Stimulated activated naive CD8-positive, alpha-beta T cell treated with anti-CD3 and anti-CD28 coated beads, Interleukin-15, Interleukin-2, amounts not matched to agents 100 ng/mL and 50 ng/mL, for 24 hours (primary cell): ENCODE data around the gene RAB15.

Experiments used
- H3K27ac Mint-ChIP-seq: one replicate; pipeline ENCODE4 v1.8.0; 2021; ENCODE audit warnings: mild to moderate bottlenecking, mixed read lengths
- H3K27me3 Mint-ChIP-seq: one replicate; pipeline ENCODE4 v1.8.0; 2021; ENCODE audit warnings: mixed read lengths
- H3K36me3 Mint-ChIP-seq: one replicate; pipeline ENCODE4 v1.8.0; 2021; ENCODE audit warnings: low read depth, mixed read lengths
- H3K4me1 Mint-ChIP-seq: one replicate; pipeline ENCODE4 v1.8.0; 2021; ENCODE audit warnings: low read depth, mixed read lengths
- H3K4me3 Mint-ChIP-seq: one replicate; pipeline ENCODE4 v1.8.0; 2021; ENCODE audit warnings: mild to moderate bottlenecking, mixed read lengths
- H3K9me3 Mint-ChIP-seq: one replicate; pipeline ENCODE4 v1.8.0; 2021; ENCODE audit warnings: mixed read lengths

Gene RAB15

GRCh38 chr14:64940336-64940910, 31.7 kb downstream of the RAB15 start:
- no peaks in the 10 kb centered on the region for H3K27me3 Mint-ChIP-seq
- H3K4me3 Mint-ChIP-seq = no peak overlapping the region
- peaks cover 37% of the 10 kb centered on the region for H3K36me3 Mint-ChIP-seq
- peaks cover 43% of the 10 kb centered on the region for H3K4me1 Mint-ChIP-seq
- H3K9me3 Mint-ChIP-seq = no peaks in the 10 kb centered on the region
- no peak overlapping the region for H3K27ac Mint-ChIP-seq

DNA sequence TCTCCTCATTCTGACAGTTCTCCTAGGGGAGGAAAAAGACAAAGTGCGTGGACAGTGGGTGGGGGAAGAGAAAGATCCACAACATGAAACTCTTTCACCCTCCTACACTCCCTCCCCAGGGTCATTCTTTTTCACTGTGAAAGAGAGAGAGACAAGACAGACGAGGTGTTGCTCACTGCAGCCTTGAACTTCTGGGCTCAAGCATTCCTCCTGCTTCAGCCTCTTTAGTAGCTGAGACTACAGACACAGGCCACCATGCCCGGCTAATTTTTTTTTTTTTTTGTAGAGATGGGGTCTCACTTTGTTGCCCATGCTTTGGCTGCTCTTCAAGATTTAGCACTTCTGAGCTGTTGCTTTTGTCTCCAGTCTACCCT, 32.3 kb downstream of the RAB15 start:
- Mint-ChIP-seq H3K9me3 (no peaks in the 10 kb centered on the region), H3K4me3 (no peak overlapping the region), H3K27ac (no peak overlapping the region), H3K36me3 (peaks cover 42% of the 10 kb centered on the region), H3K27me3 (no peaks in the 10 kb centered on the region), H3K4me1 (peaks cover 45% of the 10 kb centered on the region)

DNA sequence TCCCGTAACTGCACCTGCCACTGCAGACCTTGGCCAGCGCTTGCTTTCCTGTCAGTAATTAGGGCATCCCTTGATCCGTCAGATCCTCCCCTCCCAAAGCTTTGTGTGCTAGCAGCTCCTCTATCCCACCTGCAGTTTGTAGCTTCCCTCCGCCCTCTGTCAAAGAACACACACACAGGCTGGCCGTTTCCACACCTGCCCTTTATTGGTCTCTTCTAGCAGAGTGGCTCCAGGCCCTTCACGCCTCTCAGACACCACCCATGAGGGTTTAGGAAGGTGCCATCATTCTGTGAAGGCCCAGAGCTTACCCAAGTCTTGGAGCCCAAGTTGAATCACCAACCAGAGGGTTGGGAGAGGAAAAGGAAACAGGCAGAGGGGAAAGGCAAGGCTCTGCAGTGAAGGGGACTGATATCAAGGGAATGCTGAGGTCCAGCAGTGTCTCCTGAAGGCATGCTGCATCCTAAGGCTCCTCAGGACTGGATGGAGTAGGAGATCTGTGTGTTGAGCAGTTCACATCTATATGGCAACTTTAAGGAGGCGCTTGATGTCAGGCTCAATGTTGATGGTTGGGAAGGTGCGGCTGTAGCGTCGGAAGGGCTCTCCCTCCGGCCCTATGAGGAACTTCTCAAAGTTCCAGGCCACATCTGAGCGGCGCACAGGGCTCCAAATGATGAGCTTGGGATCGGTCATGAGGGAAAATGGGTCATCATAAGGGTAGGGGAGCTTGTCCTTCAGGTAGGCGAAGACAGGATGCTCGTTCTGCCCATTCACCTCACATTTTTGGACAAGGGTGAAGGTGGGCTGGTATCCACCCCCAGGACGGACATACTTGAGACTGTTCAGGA, 32.9 kb downstream of the RAB15 start:
- H3K27ac Mint-ChIP-seq = peak overlapping the region; percentile 38
- H3K9me3 Mint-ChIP-seq = no peaks in the 10 kb centered on the region
- peaks cover 48% of the 10 kb centered on the region for H3K36me3 Mint-ChIP-seq
- H3K4me1 Mint-ChIP-seq = peaks cover 43% of the 10 kb centered on the region
- no peak overlapping the region for H3K4me3 Mint-ChIP-seq
- no peaks in the 10 kb centered on the region for H3K27me3 Mint-ChIP-seq

DNA sequence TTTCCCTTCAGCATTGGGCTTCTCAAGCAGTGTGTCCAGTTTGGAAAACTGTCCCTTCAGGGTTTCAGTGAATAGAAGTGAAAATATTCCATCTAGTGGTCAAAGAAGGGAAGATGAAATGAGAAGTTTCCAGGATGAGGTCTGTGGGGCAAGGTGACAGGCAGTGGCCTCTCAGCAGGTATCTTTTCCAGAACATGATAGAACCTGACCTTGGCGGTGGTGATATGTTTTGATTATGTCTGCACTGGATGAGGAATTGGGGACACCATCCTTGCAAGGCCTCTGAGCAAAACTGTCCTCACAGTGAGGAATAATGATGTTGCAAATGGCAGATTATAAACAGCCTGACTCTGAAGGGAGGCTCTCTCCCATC, 34.3 kb downstream of the RAB15 start:
- Mint-ChIP-seq H3K4me3 (no peak overlapping the region), H3K4me1 (peaks cover 32% of the 10 kb centered on the region), H3K36me3 (peaks cover 52% of the 10 kb centered on the region), H3K27ac (peak overlapping the region; percentile 34), H3K9me3 (no peaks in the 10 kb centered on the region), H3K27me3 (no peaks in the 10 kb centered on the region)

- H3K4me1 Mint-ChIP-seq = peaks cover 32% of the 10 kb centered on the region
- no peaks in the 10 kb centered on the region for H3K27me3 Mint-ChIP-seq
- no peaks in the 10 kb centered on the region for H3K9me3 Mint-ChIP-seq
- peak overlapping the region; percentile 57 for H3K27ac Mint-ChIP-seq
- H3K36me3 Mint-ChIP-seq = peaks cover 57% of the 10 kb centered on the region
- H3K4me3 Mint-ChIP-seq = no peak overlapping the region
Observed at GRCh38 chr14:64937171-64937820, 34.8 kb downstream of the RAB15 start.

GRCh38 chr14:64935508-64935907, 36.6 kb downstream of the RAB15 start:
- Mint-ChIP-seq H3K27ac (no peak overlapping the region), H3K36me3 (peaks cover 67% of the 10 kb centered on the region), H3K27me3 (no peaks in the 10 kb centered on the region), H3K9me3 (no peaks in the 10 kb centered on the region), H3K4me3 (no peak overlapping the region), H3K4me1 (peaks cover 35% of the 10 kb centered on the region)

DNA sequence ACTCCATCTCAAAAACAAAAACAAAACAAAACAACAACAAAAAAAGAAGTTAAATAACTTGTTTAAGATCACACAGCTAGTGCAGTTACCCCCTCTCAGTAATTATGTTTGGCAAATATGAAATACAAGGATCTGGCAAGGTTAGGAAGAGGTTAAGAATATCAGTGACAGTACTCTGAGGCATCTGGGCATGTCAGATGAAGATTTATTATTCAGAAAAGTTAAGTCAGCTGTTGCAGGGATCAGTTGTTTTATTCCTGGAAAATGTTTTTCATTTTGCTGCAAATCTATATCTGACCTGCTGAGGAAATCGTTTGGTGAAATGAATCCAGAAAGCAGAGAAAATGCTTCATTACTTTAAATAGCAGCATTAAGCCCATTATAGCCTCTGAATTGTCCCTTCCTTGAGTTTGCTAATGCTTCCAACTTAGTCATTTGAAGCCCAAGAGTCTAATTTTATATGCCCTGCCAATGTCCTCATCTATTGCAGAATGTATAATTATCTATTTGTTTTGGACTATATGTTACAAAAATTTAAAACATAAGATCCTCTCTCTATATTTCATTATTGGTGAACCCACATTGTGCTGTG, 37.7 kb downstream of the RAB15 start:
- peaks cover 72% of the 10 kb centered on the region for H3K36me3 Mint-ChIP-seq
- H3K9me3 Mint-ChIP-seq = no peaks in the 10 kb centered on the region
- H3K27me3 Mint-ChIP-seq = no peaks in the 10 kb centered on the region
- H3K4me1 Mint-ChIP-seq = peaks cover 34% of the 10 kb centered on the region
- H3K4me3 Mint-ChIP-seq = no peak overlapping the region
- H3K27ac Mint-ChIP-seq = peak overlapping the region; percentile 1

DNA sequence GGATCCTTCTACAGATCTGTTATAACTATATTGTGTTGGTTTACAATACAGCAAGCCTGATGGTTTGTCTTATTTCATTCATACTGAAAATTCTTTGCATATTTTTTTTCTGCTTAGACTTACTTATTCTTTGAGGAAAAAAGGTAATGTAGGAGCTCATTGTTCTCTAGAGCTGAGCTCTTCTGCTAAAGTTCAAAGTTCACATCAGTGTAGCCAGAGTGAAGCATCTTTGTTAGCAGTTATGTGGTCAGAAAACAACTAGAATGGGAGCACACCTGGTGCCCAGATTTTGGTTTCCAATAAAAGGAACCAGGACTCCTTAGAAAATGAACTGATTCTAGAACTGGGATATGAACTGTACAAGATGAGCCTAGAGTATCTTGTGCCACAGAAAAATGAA, 39.9 kb downstream of the RAB15 start:
- Mint-ChIP-seq H3K4me3 (no peak overlapping the region), H3K36me3 (peaks cover 58% of the 10 kb centered on the region), H3K27me3 (no peaks in the 10 kb centered on the region), H3K27ac (no peak overlapping the region), H3K4me1 (peaks cover 19% of the 10 kb centered on the region), H3K9me3 (no peaks in the 10 kb centered on the region)

- Mint-ChIP-seq H3K36me3 (peaks cover 51% of the 10 kb centered on the region), H3K4me1 (peaks cover 12% of the 10 kb centered on the region), H3K9me3 (no peaks in the 10 kb centered on the region), H3K27ac (no peak overlapping the region), H3K27me3 (no peaks in the 10 kb centered on the region), H3K4me3 (no peak overlapping the region)
Observed at GRCh38 chr14:64931123-64931522, 41.0 kb downstream of the RAB15 start.

- peak overlapping the region; percentile 52 for H3K27ac Mint-ChIP-seq
- peaks cover 7% of the 10 kb centered on the region for H3K4me1 Mint-ChIP-seq
- no peak overlapping the region for H3K4me3 Mint-ChIP-seq
- H3K9me3 Mint-ChIP-seq = no peaks in the 10 kb centered on the region
- peaks cover 46% of the 10 kb centered on the region for H3K36me3 Mint-ChIP-seq
- H3K27me3 Mint-ChIP-seq = no peaks in the 10 kb centered on the region
Observed at GRCh38 chr14:64930085-64930843, 41.9 kb downstream of the RAB15 start.

GRCh38 chr14:64929014-64929359, 43.1 kb downstream of the RAB15 start:
- Mint-ChIP-seq H3K27ac (no peak overlapping the region), H3K4me3 (no peak overlapping the region), H3K9me3 (no peaks in the 10 kb centered on the region), H3K4me1 (peaks cover 10% of the 10 kb centered on the region), H3K36me3 (peaks cover 43% of the 10 kb centered on the region), H3K27me3 (no peaks in the 10 kb centered on the region)

- no peak overlapping the region for H3K27ac Mint-ChIP-seq
- peaks cover 14% of the 10 kb centered on the region for H3K4me1 Mint-ChIP-seq
- no peak overlapping the region for H3K4me3 Mint-ChIP-seq
- H3K27me3 Mint-ChIP-seq = no peaks in the 10 kb centered on the region
- peaks cover 43% of the 10 kb centered on the region for H3K36me3 Mint-ChIP-seq
- H3K9me3 Mint-ChIP-seq = no peaks in the 10 kb centered on the region
Observed at GRCh38 chr14:64928239-64929013, 43.7 kb downstream of the RAB15 start.

DNA sequence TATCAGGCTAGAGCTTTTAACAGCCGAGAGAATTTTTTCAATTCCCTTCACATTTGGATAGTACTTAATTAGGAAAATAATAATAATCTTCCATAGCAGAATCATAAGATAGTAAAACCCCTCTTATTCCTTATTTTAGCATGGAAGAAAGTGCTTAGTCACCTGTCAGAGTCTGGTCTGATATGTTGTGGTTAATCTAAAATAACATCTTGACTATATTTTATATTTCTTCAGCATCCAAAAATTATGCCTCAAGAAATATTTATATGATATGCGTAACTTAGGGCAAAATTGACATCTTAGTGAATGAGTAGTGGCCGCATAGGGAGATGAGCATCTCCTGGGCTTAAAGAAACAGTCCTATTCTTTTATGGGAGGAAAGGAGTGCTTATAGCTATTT, 45.1 kb downstream of the RAB15 start:
- Mint-ChIP-seq H3K4me1 (peaks cover 20% of the 10 kb centered on the region), H3K36me3 (peaks cover 29% of the 10 kb centered on the region), H3K27ac (peak overlapping the region; percentile 33), H3K9me3 (no peaks in the 10 kb centered on the region), H3K27me3 (no peaks in the 10 kb centered on the region), H3K4me3 (no peak overlapping the region)

GRCh38 chr14:64926398-64926995, 45.6 kb downstream of the RAB15 start:
- peak overlapping the region; percentile 62 for H3K27ac Mint-ChIP-seq

More at GRCh38 chr14:64926398-64926995, 45.6 kb downstream of the RAB15 start:
- no peaks in the 10 kb centered on the region for H3K9me3 Mint-ChIP-seq
- peak overlapping the region; percentile 3 for H3K4me3 Mint-ChIP-seq
- no peaks in the 10 kb centered on the region for H3K27me3 Mint-ChIP-seq
- H3K36me3 Mint-ChIP-seq = peaks cover 32% of the 10 kb centered on the region
- peaks cover 24% of the 10 kb centered on the region for H3K4me1 Mint-ChIP-seq
